H9 (cell line): ENCODE data around the gene ATXN7. TPM values are rescaled to one million over a fixed set of nuclear protein-coding genes. Genes with fewer than 3 reads are reported as not detected.
A peak's percentile ranks its signal among the peaks of the same experiment; 100 is the strongest.

Experiments
- DNase-seq: peaks from one replicate; pipeline ENCODE4 v3.0.0-alpha.2; 2017
- H2AFZ ChIP-seq: one replicate; pipeline ENCODE4 v1.6.1; 2013; ENCODE audit warnings: mild to moderate bottlenecking, low read length, control low read depth, moderate library complexity
- H2AK5ac ChIP-seq: 2 replicates; pipeline ENCODE4 v1.6.1; 2013; ENCODE audit warnings: low read length, control low read depth, mixed read lengths; ENCODE audit not compliant: insufficient read length
- H2BK120ac ChIP-seq: one replicate; pipeline ENCODE4 v1.6.1; 2013; ENCODE audit warnings: low read depth, mild to moderate bottlenecking, low read length, control low read depth, inconsistent platforms; ENCODE audit not compliant: poor library complexity, severe bottlenecking
- H2BK12ac ChIP-seq: 2 replicates; pipeline ENCODE4 v1.6.1; 2013; ENCODE audit warnings: low read length, control low read depth, mixed read lengths, low read depth; ENCODE audit not compliant: insufficient read length
- H2BK15ac ChIP-seq: 2 replicates; pipeline ENCODE4 v1.6.1; 2013; ENCODE audit warnings: low read depth, low read length, control low read depth
- H2BK20ac ChIP-seq: one replicate; pipeline ENCODE4 v1.6.1; 2013; ENCODE audit warnings: low read depth, mild to moderate bottlenecking, low read length, control low read depth, inconsistent platforms; ENCODE audit not compliant: poor library complexity, severe bottlenecking
- H2BK5ac ChIP-seq: 2 replicates; pipeline ENCODE4 v1.6.1; 2013; ENCODE audit warnings: low read length, control low read depth, mixed read lengths; ENCODE audit not compliant: insufficient read length
- H3K14ac ChIP-seq: 2 replicates; pipeline ENCODE4 v1.6.1; 2013; ENCODE audit warnings: low read length, control low read depth; ENCODE audit not compliant: insufficient read depth
- H3K18ac ChIP-seq: 2 replicates; pipeline ENCODE4 v1.6.1; 2013; ENCODE audit warnings: low read depth, mild to moderate bottlenecking, mixed read lengths, low read length, control low read depth; ENCODE audit not compliant: insufficient read length
- H3K23ac ChIP-seq: 2 replicates; pipeline ENCODE4 v1.6.1; 2013; ENCODE audit warnings: low read length, control low read depth, mixed read lengths, low read depth; ENCODE audit not compliant: insufficient read length
- H3K23me2 ChIP-seq: 2 replicates; pipeline ENCODE4 v1.6.1; 2013; ENCODE audit warnings: low read depth, mild to moderate bottlenecking, mixed read lengths, low read length, control low read depth; ENCODE audit not compliant: insufficient read length, poor library complexity, severe bottlenecking
- H3K27ac ChIP-seq: 2 replicates; pipeline ENCODE4 v1.5.1; 2013; ENCODE audit warnings: low read length, control low read depth, mixed read lengths, low read depth; ENCODE audit not compliant: insufficient read length
- H3K27me3 ChIP-seq: 2 replicates; pipeline ENCODE4 v1.6.1; 2013; ENCODE audit warnings: low read length, control low read depth, inconsistent platforms; ENCODE audit not compliant: insufficient read depth
- H3K4ac ChIP-seq: 2 replicates; pipeline ENCODE4 v1.6.1; 2013; ENCODE audit warnings: low read depth, mild to moderate bottlenecking, control low read depth, inconsistent platforms, low read length, moderate library complexity
- H3K4me1 ChIP-seq: 2 replicates; pipeline ENCODE4 v1.6.1; 2013; ENCODE audit warnings: low read length, control low read depth, inconsistent platforms; ENCODE audit not compliant: insufficient read depth
- H3K4me2 ChIP-seq: 2 replicates; pipeline ENCODE4 v1.6.1; 2013; ENCODE audit warnings: low read length, control low read depth, mixed read lengths; ENCODE audit not compliant: insufficient read length, insufficient read depth
- H3K56ac ChIP-seq: 2 replicates; pipeline ENCODE4 v1.6.1; 2013; ENCODE audit warnings: low read depth, mild to moderate bottlenecking, mixed read lengths, low read length, control low read depth; ENCODE audit not compliant: insufficient read length
- H3K79me1 ChIP-seq: 2 replicates; pipeline ENCODE4 v1.6.1; 2013; ENCODE audit warnings: low read depth, mild to moderate bottlenecking, moderate library complexity, low read length, control low read depth, inconsistent platforms; ENCODE audit not compliant: insufficient read depth, poor library complexity, severe bottlenecking
- H3K79me2 ChIP-seq: 2 replicates; pipeline ENCODE4 v1.6.1; 2013; ENCODE audit warnings: low read length, control low read depth, inconsistent platforms; ENCODE audit not compliant: insufficient read depth
- H3K9ac ChIP-seq: 2 replicates; pipeline ENCODE4 v1.6.1; 2013; ENCODE audit warnings: low read length, control low read depth, mixed read lengths; ENCODE audit not compliant: insufficient read length; ENCODE audit errors: extremely low read depth
- H3K9me3 ChIP-seq: one replicate; pipeline ENCODE4 v1.6.1; 2013; ENCODE audit warnings: low read depth, low read length, inconsistent platforms; ENCODE audit not compliant: control insufficient read depth
- H3T11ph ChIP-seq: one replicate; pipeline ENCODE4 v1.6.1; 2013; ENCODE audit warnings: mild to moderate bottlenecking, low read length, control low read depth, inconsistent platforms
- H4K20me1 ChIP-seq: one replicate; pipeline ENCODE4 v1.6.1; 2013; ENCODE audit not compliant: control insufficient read depth, insufficient read length, insufficient read depth
- H4K5ac ChIP-seq: 2 replicates; pipeline ENCODE4 v1.6.1; 2013; ENCODE audit warnings: low read depth, mild to moderate bottlenecking, mixed read lengths, low read length, control low read depth; ENCODE audit not compliant: insufficient read length
- H4K8ac ChIP-seq: replicated peaks from 2 replicates; pipeline ENCODE4 v1.6.1; 2013; ENCODE audit warnings: low read length, control low read depth, mixed read lengths, low read depth; ENCODE audit not compliant: insufficient read length
- H4K91ac ChIP-seq: 2 replicates; pipeline ENCODE4 v1.6.1; 2013; ENCODE audit warnings: low read depth, mild to moderate bottlenecking, moderate library complexity, mixed read lengths, low read length, control low read depth; ENCODE audit not compliant: insufficient read length
- H3K27ac Mint-ChIP-seq, 3 experiments: 2 replicates in 2 of 3; 3 replicates in 1 of 3; pipeline ENCODE4 v1.8.0; 2020 to 2021; ENCODE audit warnings: mixed read lengths in 3 of 3, mild to moderate bottlenecking in 1 of 3, moderate library complexity in 1 of 3
- H3K27me3 Mint-ChIP-seq: 2 replicates; pipeline ENCODE4 v1.8.0; 2021; ENCODE audit warnings: low read depth, mild to moderate bottlenecking, moderate library complexity, mixed read lengths
- H3K36me3 Mint-ChIP-seq, 3 experiments: 2 replicates in 2 of 3; 3 replicates in 1 of 3; pipeline ENCODE4 v1.8.0; 2020 to 2021; ENCODE audit warnings: low read depth in 3 of 3, mixed read lengths in 3 of 3; ENCODE audit not compliant: insufficient read depth in 1 of 3
- H3K4me1 Mint-ChIP-seq, 2 experiments: 2 replicates each; pipeline ENCODE4 v1.8.0; 2020; ENCODE audit warnings: mixed read lengths in 2 of 2
- H3K4me3 Mint-ChIP-seq, 2 experiments: 2 replicates in 1 of 2; 3 replicates in 1 of 2; pipeline ENCODE4 v1.8.0; 2020 to 2021; ENCODE audit warnings: mild to moderate bottlenecking in 2 of 2, mixed read lengths in 2 of 2, moderate library complexity in 1 of 2
- H3K9me3 Mint-ChIP-seq, 2 experiments: 2 replicates in 1 of 2; 3 replicates in 1 of 2; pipeline ENCODE4 v1.8.0; 2020; ENCODE audit warnings: mild to moderate bottlenecking in 2 of 2, mixed read lengths in 2 of 2, moderate library complexity in 1 of 2
- CTCF ChIP-seq: fragments of 200-600 bp; sonication (generic); conservative IDR thresholded peaks from 3 replicates; pipeline ENCODE4 v1.8.0; 2021; ENCODE audit warnings: antibody characterized with exemption, mild to moderate bottlenecking
- WGBS: extraction: QIAGEN DNeasy Blood & Tissue Kit; methylation state at CpG from one replicate; pipeline ENCODE4 v1.1.7; 2013; ENCODE audit warnings: missing lambda C conversion rate, low lambda C conversion rate, mixed read lengths; ENCODE audit not compliant: insufficient read length; ENCODE audit errors: extremely low coverage; 5-methylcytosine and 5-hydroxymethylcytosine counted together
- total RNA-seq: library from RNA; stranded (reverse); gene quantifications from 2 replicates; pipeline ENCODE4 v1.2.1, GENCODE V29; 2021

The ATXN7 gene
- total RNA-seq, 1 experiment from 2014 or later: 21.5 TPM

- peaks cover 8 to 18% (median 14%) of the 10 kb centered on the region in 3 experiments; a peak in 6 of 7 replicates for H3K36me3 Mint-ChIP-seq
- Histone ChIP-seq H4K91ac (no peak overlapping the region), H2AFZ (no peak overlapping the region), H2BK15ac (no peak overlapping the region), H3K23ac (no peak overlapping the region), H3K18ac (no peak overlapping the region), H2BK5ac (no peak overlapping the region), H4K5ac (no peak overlapping the region), H3K4ac (no peak overlapping the region), H3K9ac (no peak overlapping the region), H3T11ph (no peak overlapping the region), H4K20me1 (no peaks in the 10 kb centered on the region), H3K56ac (no peak overlapping the region), H3K9me3 (no peaks in the 10 kb centered on the region), H3K27ac (no peak overlapping the region), H3K79me2 (0 out of 2 replicates have a peak, but pooled peaks cover 2% of the 10 kb centered on the region), H3K23me2 (no peaks in the 10 kb centered on the region), H4K8ac (no peak overlapping the region), H2AK5ac (no peak overlapping the region), H3K27me3 (no peaks in the 10 kb centered on the region), H3K79me1 (no peaks in the 10 kb centered on the region), H3K14ac (no peak overlapping the region), H2BK12ac (no peak overlapping the region), H3K4me1 (peaks cover 2% of the 10 kb centered on the region; the same call in 1 of the 2 replicates), H2BK20ac (no peak overlapping the region), H3K4me2 (no peak overlapping the region), H2BK120ac (no peak overlapping the region)
- no peak for TF ChIP-seq CTCF
- peaks cover 14 to 20% of the 10 kb centered on the region in 2 experiments for H3K4me1 Mint-ChIP-seq
- no peak overlapping the region for H3K4me3 Mint-ChIP-seq
- H3K9me3 Mint-ChIP-seq: no peaks in the 10 kb centered on the region
- H3K27me3 Mint-ChIP-seq: no peaks in the 10 kb centered on the region
- H3K27ac Mint-ChIP-seq: peak overlapping the region; percentile 35 to 84 (median 46); a peak in 6 of 7 replicates
- DNase-seq: no peak
- WGBS: no CpG with 5 or more reads among the region's 5 CpGs
These were observed 31.9 kb downstream of the ATXN7 start for GRCh38 chr3:63895422-63896189.
